Stimulated activated CD8-positive, alpha-beta memory T cell treated with anti-CD3 and anti-CD28 coated beads, Interleukin-7, amount 100 ng/mL, for 48 hours (primary cell): ENCODE data around the gene TUT1.
A peak's percentile ranks its signal among the peaks of the same experiment; 100 is the strongest.

Experiments used
- DNase-seq, 2 donors: peaks; one replicate each; pipeline ENCODE4 v3.0.0-alpha.2; 2020; ENCODE audit warnings: low read depth in 1 of 2; ENCODE audit errors: extremely low read depth in 1 of 2

Gene TUT1

GRCh38 chr11:62542750-62543567 is 48.4 kb downstream of the TUT1 start:
- peak in 1 of 2 donors; percentile 76 for DNase-seq

GRCh38 chr11:62542111-62542745 is 49.1 kb downstream of the TUT1 start:
- no peak for DNase-seq

DNA sequence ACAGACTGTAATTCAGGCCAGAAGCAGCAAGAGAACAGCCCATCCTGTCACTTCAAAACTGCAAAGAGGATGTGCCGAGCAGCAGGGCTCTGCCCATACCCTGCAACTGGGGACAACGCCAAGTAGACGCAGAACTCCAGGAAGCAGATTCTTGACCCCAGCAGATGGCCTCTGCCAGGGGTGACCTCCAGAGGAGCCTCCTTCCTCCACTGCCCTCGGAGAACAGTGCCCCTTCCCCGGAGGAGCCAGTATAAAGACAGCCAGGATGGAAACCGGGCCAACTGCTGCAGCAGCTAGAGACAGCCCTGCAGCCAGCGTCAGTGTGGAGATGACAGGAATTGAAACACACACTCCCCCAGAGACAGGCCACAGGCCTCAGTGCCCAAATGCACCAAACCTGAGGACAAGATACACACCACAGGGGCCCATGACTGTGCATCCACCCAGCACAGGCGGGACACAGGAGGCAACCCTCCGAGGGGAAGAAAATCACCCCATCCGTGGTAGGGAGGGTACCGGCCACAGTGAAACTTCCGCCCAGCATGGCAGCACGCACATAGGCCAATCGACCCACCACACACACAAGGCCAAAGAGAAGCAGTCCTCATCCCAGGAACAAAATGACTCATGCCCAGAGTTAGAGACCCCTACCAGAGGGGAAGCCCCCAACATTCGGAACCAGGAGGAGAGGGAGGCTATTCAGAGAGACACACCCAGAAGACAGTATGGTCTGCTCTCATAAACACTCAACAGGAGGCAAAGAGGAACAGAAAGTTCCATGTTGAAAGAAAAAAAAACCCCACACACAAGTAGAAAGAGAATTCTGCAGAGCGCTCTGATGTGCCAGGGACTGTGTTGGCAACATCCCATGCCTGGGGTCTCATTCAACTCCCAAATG is 50.3 kb downstream of the TUT1 start:
- no peak for DNase-seq

GRCh38 chr11:62539238-62539925 is 51.9 kb downstream of the TUT1 start:
- DNase-seq = peak in 1 of 2 donors; percentile 68

DNA sequence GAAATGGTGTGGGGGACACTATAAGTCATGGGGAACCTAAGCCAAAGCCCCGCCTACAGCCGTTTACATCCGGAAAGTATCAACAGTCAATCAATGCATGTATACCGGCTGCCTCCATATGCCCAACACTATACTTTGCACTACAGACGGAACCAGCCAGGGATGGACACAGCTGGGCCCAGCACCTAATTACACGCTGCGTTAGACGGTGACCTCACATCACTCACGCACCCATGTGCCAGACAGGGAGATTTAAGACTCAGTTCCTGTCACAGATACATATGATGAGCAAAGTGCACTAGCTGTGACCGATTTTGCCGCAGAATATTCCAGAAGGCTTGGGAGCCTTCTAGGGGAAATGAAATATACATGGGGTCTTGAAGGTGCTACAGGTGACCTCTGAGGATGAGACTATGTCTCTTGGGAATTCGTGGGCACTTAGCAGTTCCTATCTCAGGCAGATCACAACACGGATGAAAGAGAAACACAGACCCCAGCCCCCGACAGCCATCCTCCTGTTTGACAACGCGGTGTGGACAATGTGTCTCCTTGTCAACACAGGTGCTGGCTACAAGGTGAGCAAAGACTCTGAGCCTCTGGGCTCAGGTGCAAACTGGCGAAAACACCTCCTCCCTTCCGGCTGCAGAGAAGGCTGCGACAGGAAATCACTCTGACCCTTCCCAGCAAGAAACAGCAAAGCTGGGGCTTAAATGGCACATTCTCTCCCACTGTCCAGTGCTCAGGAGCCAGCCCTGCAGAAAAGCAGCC is 52.7 kb downstream of the TUT1 start:
- DNase-seq = no peak

DNA sequence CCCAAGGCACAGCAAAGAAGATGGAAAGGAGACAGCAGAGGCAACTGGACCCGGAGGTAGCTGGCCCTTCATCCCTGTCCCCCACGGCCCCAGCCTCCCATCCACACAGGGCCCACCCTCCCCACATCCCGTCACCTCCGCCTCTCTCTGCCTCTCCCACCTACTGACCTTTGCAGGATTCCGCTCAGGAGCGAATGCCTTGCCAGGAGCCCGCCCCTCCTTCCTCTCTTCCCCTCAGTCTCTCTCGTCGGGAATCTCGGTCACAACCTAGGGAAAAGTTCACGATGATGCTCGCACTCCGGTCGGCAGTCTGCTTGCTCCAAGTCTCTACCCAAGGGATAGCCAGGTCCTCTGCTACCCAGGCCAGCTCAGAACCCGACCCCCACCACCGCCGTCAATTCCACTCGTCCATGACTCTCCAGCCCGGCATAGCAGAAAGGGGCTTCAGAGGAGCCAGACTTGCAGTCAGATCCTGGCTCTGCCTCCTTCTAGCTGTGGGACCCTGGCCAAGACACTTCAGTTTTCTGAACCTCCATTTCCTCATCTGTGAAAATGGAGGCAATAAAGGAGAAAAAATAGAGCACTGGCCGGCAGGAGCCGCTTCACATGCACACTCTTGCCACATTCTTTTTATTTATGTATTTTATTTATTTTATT is 54.9 kb downstream of the TUT1 start:
- DNase-seq = no peak

DNA sequence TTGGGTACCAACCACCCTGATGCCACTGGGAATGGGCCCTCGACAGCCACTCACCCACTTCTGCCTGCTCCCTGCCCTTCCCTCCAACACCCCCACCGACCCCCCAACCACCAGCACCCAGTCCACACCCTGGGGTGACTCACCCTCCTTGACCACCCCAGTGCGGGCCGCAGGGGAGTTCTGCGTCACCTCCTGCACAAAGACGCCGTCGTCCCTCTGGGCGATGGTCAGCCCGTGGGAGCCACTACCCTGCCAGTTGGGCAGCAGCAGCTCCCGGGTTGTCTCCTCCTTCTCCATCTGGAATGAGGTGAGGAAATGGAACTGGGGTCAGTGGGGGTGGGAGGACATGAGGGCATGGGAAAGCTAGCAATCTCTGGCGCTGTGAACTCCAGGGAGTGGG is 55.5 kb downstream of the TUT1 start:
- DNase-seq = no peak

GRCh38 chr11:62534779-62535545 is 56.4 kb downstream of the TUT1 start:
- no peak for DNase-seq

DNA sequence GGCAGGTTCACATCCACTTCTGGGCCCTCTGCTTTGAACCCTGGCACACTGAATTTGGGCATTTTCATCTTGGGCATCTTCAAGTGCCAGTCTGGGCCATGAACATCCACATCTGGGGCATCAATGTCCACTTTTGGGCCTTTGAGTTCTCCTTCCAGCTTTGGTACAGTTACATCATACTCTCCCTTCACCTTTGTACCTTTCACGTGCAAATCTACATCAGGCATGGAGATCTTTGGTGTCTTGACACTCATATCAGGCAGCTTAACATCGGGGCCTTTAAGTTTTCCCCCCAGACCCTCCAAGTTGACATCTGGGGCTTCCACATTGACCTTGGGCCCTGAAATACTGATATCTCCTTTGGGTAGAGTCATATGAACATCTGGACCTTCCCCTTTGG is 59.2 kb downstream of the TUT1 start:
- no peak for DNase-seq
